K562 (cell line): ENCODE measurements around the gene TRIM27. TPM values are rescaled to one million over a fixed set of nuclear protein-coding genes. Genes with fewer than 3 reads are reported as not detected.

ENCODE experiments used
- ARHGAP35 ChIP-seq: fragments of 450-650 bp; IDR thresholded peaks from 2 replicates; pipeline ENCODE4 v1.6.1; 2018; ENCODE audit not compliant: partially characterized antibody
- CAMTA2 ChIP-seq: fragments of 250-450 bp; sonication (Bioruptor Pico); conservative IDR thresholded peaks from 2 replicates; pipeline ENCODE4 v1.5.1; 2022
- CEBPG ChIP-seq, 3 experiments: fragments of 200-800 bp in 1 of 3; sonication (Bioruptor generic) in 1 of 3; sonication (generic) in 1 of 3; formaldehyde crosslinking in 1 of 3; IDR thresholded peaks in 2 of 3; conservative IDR thresholded peaks in 1 of 3; 2 replicates each; pipeline versions ENCODE4 v1.6.1 to v1.8.0; 2016 to 2022; ENCODE audit warnings: missing compliant biosample characterization in 2 of 3, missing genetic modification characterization in 2 of 3, mild to moderate bottlenecking in 1 of 3, missing genetic modification reagents in 1 of 3
- FOXJ3 ChIP-seq: sonication (generic); formaldehyde crosslinking; IDR thresholded peaks from 2 replicates; pipeline ENCODE4 v1.4.0; 2020; ENCODE audit warnings: mild to moderate bottlenecking, missing genetic modification reagents
- FOXK1 ChIP-seq: sonication (generic); formaldehyde crosslinking; IDR thresholded peaks from 2 replicates; pipeline ENCODE4 v1.8.0; 2022; ENCODE audit warnings: missing genetic modification reagents, mild to moderate bottlenecking, borderline replicate concordance
- IRF9 ChIP-seq: fragments of 450-650 bp; IDR thresholded peaks from 2 replicates; pipeline ENCODE4 v1.6.1; 2016; ENCODE audit warnings: missing biosample characterization, missing genetic modification characterization
- JUNB ChIP-seq: fragments of 450-650 bp; formaldehyde crosslinking; conservative IDR thresholded peaks from 2 replicates; pipeline ENCODE4 v1.4.0; 2020; ENCODE audit warnings: mild to moderate bottlenecking
- KAT7 ChIP-seq: sonication (generic); formaldehyde crosslinking; IDR thresholded peaks from 2 replicates; pipeline ENCODE4 v1.8.0; 2022; ENCODE audit warnings: missing genetic modification reagents, mild to moderate bottlenecking, borderline replicate concordance
- KLF16 ChIP-seq: IDR thresholded peaks from 2 replicates; pipeline ENCODE4 v1.6.1; 2016; ENCODE audit warnings: antibody characterized with exemption
- LCOR ChIP-seq: sonication (generic); formaldehyde crosslinking; IDR thresholded peaks from 2 replicates; pipeline ENCODE4 v1.8.0; 2022; ENCODE audit warnings: mild to moderate bottlenecking, missing genetic modification reagents
- MXI1 ChIP-seq: IDR thresholded peaks from 2 replicates; pipeline ENCODE4 v1.6.1; 2011; ENCODE audit warnings: low read depth, mild to moderate bottlenecking, improper control_type of control experiment, low read length
- NKRF ChIP-seq: fragments of 450-650 bp; IDR thresholded peaks from 2 replicates; pipeline ENCODE4 v1.6.1; 2016; ENCODE audit warnings: borderline replicate concordance
- SIX5 ChIP-seq, 2 experiments: IDR thresholded peaks; 2 replicates each; pipeline ENCODE4 v1.6.1; 2011; ENCODE audit warnings: low read length in 2 of 2, borderline replicate concordance in 1 of 2, low read depth in 1 of 2, mild to moderate bottlenecking in 1 of 2, moderate library complexity in 1 of 2; ENCODE audit not compliant: insufficient read depth in 1 of 2
- TCF15 ChIP-seq: fragments of 250-450 bp; sonication (Bioruptor Pico); IDR thresholded peaks from 2 replicates; pipeline ENCODE4 v1.8.0; 2022; ENCODE audit warnings: moderate library complexity, mild to moderate bottlenecking, inconsistent platforms
- ZBTB7A ChIP-seq: IDR thresholded peaks from 2 replicates; pipeline ENCODE4 v1.6.1; 2011; ENCODE audit warnings: low read depth, mild to moderate bottlenecking, low read length, moderate library complexity, borderline replicate concordance; ENCODE audit not compliant: control insufficient read depth
- ZNF143 ChIP-seq: sonication (generic); formaldehyde crosslinking; IDR thresholded peaks from 2 replicates; pipeline ENCODE4 v1.9.0; 2022; ENCODE audit warnings: mild to moderate bottlenecking, missing genetic modification reagents
- ZNF253 ChIP-seq: fragments of 250-450 bp; sonication (Bioruptor Pico); conservative IDR thresholded peaks from 2 replicates; pipeline ENCODE4 v1.6.1; 2021; ENCODE audit warnings: mild to moderate bottlenecking
- ZNF282 ChIP-seq: sonication (generic); formaldehyde crosslinking; IDR thresholded peaks from 2 replicates; pipeline ENCODE4 v1.8.1; 2023; ENCODE audit warnings: missing genetic modification reagents
- ZNF444 ChIP-seq: fragments of 250-450 bp; sonication (Bioruptor Pico); IDR thresholded peaks from 2 replicates; pipeline ENCODE4 v1.4.0; 2020; ENCODE audit warnings: mild to moderate bottlenecking, moderate library complexity
- polyA plus RNA-seq, 8 experiments: library from polyadenylated mRNA; depleted of rRNA in 4 of 8; stranded (reverse) in 5 of 8; unstranded in 3 of 8; fragments of >200 nt; fragmentation: Nextera tagmentation in 2 of 8; fragmentation: Illumina TruSeq in 1 of 8; extraction: Ambion mirVana in 2 of 8; extraction: Trizol in 1 of 8; gene quantifications; 2 replicates each; pipeline versions ENCODE4 v1.2.1 to v1.2.3, GENCODE V29; 2011 to 2014; ENCODE audit warnings: inconsistent platforms in 1 of 8, missing spikeins in 1 of 8
- total RNA-seq, 7 experiments: library from RNA; depleted of rRNA in 6 of 7; stranded (reverse); fragments of >200 nt in 6 of 7; fragmentation: Illumina TruSeq in 2 of 7; extraction: Trizol in 2 of 7; gene quantifications; 2 replicates each; pipeline versions ENCODE4 v1.2.1 to v1.2.3, GENCODE V29; 2011 to 2021; ENCODE audit warnings: low replicate concordance in 1 of 7
- TF ChIP-seq, protein P1 (sequence below): fragments of 250-450 bp; sonication (Bioruptor Pico); IDR thresholded peaks from 2 replicates; pipeline ENCODE4 v1.5.1; 2021; ENCODE audit warnings: mild to moderate bottlenecking
- TF ChIP-seq, protein P2 (sequence below): fragments of 450-650 bp; IDR thresholded peaks from 2 replicates; pipeline ENCODE4 v1.6.1; 2016; ENCODE audit warnings: antibody characterized with exemption

The TRIM27 gene
- total and polyA plus RNA-seq, 9 of the 15 experiments (the other 6 are each of a cell fraction or from before 2014, with no cell fraction given): 37.7 to 235 (median 122) TPM

GRCh38 chr6:28880894-28881780 lies 42.6 kb downstream of the TRIM27 start (continued):
- no peak for TF ChIP-seq IRF9
- TF ChIP-seq JUNB (CRISPR knock-in tag): no peak
- TF ChIP-seq MXI1: no peak
- TF ChIP-seq CEBPG (CRISPR knock-in tag; IDR thresholded peaks at IDR 0.05): no peak
- TF ChIP-seq CEBPG (tag; conservative IDR thresholded peaks at IDR 0.05 in 1 of 2, IDR thresholded peaks at IDR 0.05 in 1 of 2): no peak
- TF ChIP-seq, protein P1, sequence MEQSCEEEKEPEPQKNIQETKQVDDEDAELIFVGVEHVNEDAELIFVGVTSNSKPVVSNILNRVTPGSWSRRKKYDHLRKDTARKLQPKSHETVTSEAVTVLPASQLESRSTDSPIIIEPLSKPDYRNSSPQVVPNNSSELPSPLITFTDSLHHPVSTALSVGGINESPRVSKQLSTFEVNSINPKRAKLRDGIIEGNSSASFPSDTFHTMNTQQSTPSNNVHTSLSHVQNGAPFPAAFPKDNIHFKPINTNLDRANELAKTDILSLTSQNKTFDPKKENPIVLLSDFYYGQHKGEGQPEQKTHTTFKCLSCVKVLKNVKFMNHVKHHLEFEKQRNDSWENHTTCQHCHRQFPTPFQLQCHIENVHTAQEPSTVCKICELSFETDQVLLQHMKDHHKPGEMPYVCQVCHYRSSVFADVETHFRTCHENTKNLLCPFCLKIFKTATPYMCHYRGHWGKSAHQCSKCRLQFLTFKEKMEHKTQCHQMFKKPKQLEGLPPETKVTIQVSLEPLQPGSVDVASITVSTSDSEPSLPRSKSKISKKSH (CRISPR knock-in tag): no peak
- TF ChIP-seq KAT7 (CRISPR knock-in tag): peak; percentile 80; the same call in 1 of the 2 replicates
- no peak for TF ChIP-seq SIX5 (IDR thresholded peaks at IDR 0.05; ENCODE audit: borderline replicate concordance in 1 of 2, insufficient read depth in 1 of 2, low read depth in 1 of 2, low read length in 2 of 2)
- TF ChIP-seq ARHGAP35: no peak
- TF ChIP-seq ZNF253 (CRISPR knock-in tag): no peak
- TF ChIP-seq NKRF: 0 out of 2 replicates have a peak, but pooled peaks have one; percentile 14
- no peak for TF ChIP-seq FOXJ3 (CRISPR knock-in tag)
- no peak for TF ChIP-seq LCOR (CRISPR knock-in tag)
- TF ChIP-seq, protein P2, sequence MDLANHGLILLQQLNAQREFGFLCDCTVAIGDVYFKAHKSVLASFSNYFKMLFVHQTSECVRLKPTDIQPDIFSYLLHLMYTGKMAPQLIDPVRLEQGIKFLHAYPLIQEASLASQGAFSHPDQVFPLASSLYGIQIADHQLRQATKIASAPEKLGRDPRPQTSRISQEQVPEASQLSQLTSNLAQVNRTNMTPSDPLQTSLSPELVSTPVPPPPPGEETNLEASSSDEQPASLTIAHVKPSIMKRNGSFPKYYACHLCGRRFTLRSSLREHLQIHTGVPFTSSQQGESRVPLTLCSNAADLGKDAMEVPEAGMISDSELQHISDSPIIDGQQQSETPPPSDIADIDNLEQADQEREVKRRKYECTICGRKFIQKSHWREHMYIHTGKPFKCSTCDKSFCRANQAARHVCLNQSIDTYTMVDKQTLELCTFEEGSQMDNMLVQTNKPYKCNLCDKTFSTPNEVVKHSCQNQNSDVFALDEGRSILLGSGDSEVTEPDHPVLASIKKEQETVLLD: 0 out of 2 replicates have a peak, but pooled peaks have one; percentile 10
- TF ChIP-seq TCF15 (CRISPR knock-in tag): no peak
- no peak for TF ChIP-seq ZBTB7A
- no peak for TF ChIP-seq KLF16
- no peak for TF ChIP-seq CAMTA2 (CRISPR knock-in tag)
- TF ChIP-seq ZNF282: no peak
- no peak for TF ChIP-seq FOXK1
- TF ChIP-seq ZNF444 (CRISPR knock-in tag): no peak
- TF ChIP-seq ZNF143 (CRISPR knock-in tag): no peak
